T-helper 1 cell treated with Interleukin-12 subunit alpha and Interleukin-12 subunit beta and Interleukin-4 antibody, amounts not matched to agents 30 μg/mL and 1 μg/mL, for 36 hours (primary cell): Measurements from ENCODE around the gene HSPB1.
A peak's percentile ranks its signal among the peaks of the same experiment; 100 is the strongest.
"Not testable (repeated sequence)": the region's sequence is repeated elsewhere in the genome, so short reads cannot be mapped to it uniquely, and the experiment has no call there.

Source experiments
- H3K27ac Mint-ChIP-seq: one replicate; pipeline ENCODE4 v1.8.0; 2021; ENCODE audit warnings: mild to moderate bottlenecking, mixed read lengths
- H3K27me3 Mint-ChIP-seq: one replicate; pipeline ENCODE4 v1.8.0; 2021; ENCODE audit warnings: low read depth, mixed read lengths
- H3K36me3 Mint-ChIP-seq: one replicate; pipeline ENCODE4 v1.8.0; 2021; ENCODE audit warnings: low read depth, mixed read lengths
- H3K4me1 Mint-ChIP-seq: one replicate; pipeline ENCODE4 v1.8.0; 2021; ENCODE audit warnings: low read depth, mixed read lengths
- H3K4me3 Mint-ChIP-seq: one replicate; pipeline ENCODE4 v1.8.0; 2021; ENCODE audit warnings: mild to moderate bottlenecking, moderate library complexity, mixed read lengths
- H3K9me3 Mint-ChIP-seq: one replicate; pipeline ENCODE4 v1.8.0; 2021; ENCODE audit warnings: mixed read lengths

Gene HSPB1

GRCh38 chr7:76271384-76271783 is 31.1 kb upstream of the HSPB1 start:
- Mint-ChIP-seq H3K27me3 (peaks cover 32% of the 10 kb centered on the region), H3K4me1 (peaks cover 21% of the 10 kb centered on the region)
- H3K4me3 Mint-ChIP-seq, H3K27ac Mint-ChIP-seq, H3K36me3 Mint-ChIP-seq, H3K9me3 Mint-ChIP-seq: not testable (repeated sequence)

GRCh38 chr7:76272142-76272541 is 30.3 kb upstream of the HSPB1 start:
- no peak overlapping the region for H3K27ac Mint-ChIP-seq
- no peaks in the 10 kb centered on the region for H3K36me3 Mint-ChIP-seq
- H3K9me3 Mint-ChIP-seq = no peaks in the 10 kb centered on the region
- peaks cover 21% of the 10 kb centered on the region for H3K4me1 Mint-ChIP-seq
- no peak overlapping the region for H3K4me3 Mint-ChIP-seq
- peaks cover 30% of the 10 kb centered on the region for H3K27me3 Mint-ChIP-seq

- Mint-ChIP-seq H3K36me3 (no peaks in the 10 kb centered on the region), H3K4me1 (peaks cover 19% of the 10 kb centered on the region), H3K4me3 (peak overlapping the region; percentile 38), H3K27me3 (peaks cover 25% of the 10 kb centered on the region), H3K27ac (peak overlapping the region; percentile 56), H3K9me3 (no peaks in the 10 kb centered on the region)
Observed at GRCh38 chr7:76272851-76273497, 29.5 kb upstream of the HSPB1 start.

- Mint-ChIP-seq H3K36me3 (no peaks in the 10 kb centered on the region), H3K4me3 (peak overlapping the region; percentile 57), H3K4me1 (peaks cover 16% of the 10 kb centered on the region), H3K27me3 (peaks cover 21% of the 10 kb centered on the region), H3K9me3 (no peaks in the 10 kb centered on the region), H3K27ac (peak overlapping the region; percentile 32)
Observed at GRCh38 chr7:76273503-76273902, 29.0 kb upstream of the HSPB1 start.

- Mint-ChIP-seq H3K4me1 (peaks cover 13% of the 10 kb centered on the region), H3K36me3 (no peaks in the 10 kb centered on the region), H3K27me3 (peaks cover 41% of the 10 kb centered on the region), H3K4me3 (no peak overlapping the region), H3K27ac (no peak overlapping the region), H3K9me3 (no peaks in the 10 kb centered on the region)
Observed at GRCh38 chr7:76278540-76278939, 23.9 kb upstream of the HSPB1 start.

GRCh38 chr7:76280408-76280807 is 22.1 kb upstream of the HSPB1 start:
- Mint-ChIP-seq H3K27ac (no peak overlapping the region), H3K9me3 (no peaks in the 10 kb centered on the region), H3K4me1 (peaks cover 8% of the 10 kb centered on the region), H3K4me3 (no peak overlapping the region), H3K27me3 (peaks cover 58% of the 10 kb centered on the region), H3K36me3 (no peaks in the 10 kb centered on the region)

GRCh38 chr7:76281006-76281705 is 21.3 kb upstream of the HSPB1 start:
- H3K4me3 Mint-ChIP-seq = peak overlapping the region; percentile 52
- H3K27me3 Mint-ChIP-seq = peaks cover 61% of the 10 kb centered on the region
- H3K27ac Mint-ChIP-seq = no peak overlapping the region
- no peaks in the 10 kb centered on the region for H3K36me3 Mint-ChIP-seq
- H3K4me1 Mint-ChIP-seq = peaks cover 8% of the 10 kb centered on the region
- H3K9me3 Mint-ChIP-seq = no peaks in the 10 kb centered on the region

GRCh38 chr7:76281706-76282343 is 20.6 kb upstream of the HSPB1 start:
- Mint-ChIP-seq H3K27ac (no peak overlapping the region), H3K4me3 (peak overlapping the region; percentile 76), H3K27me3 (peaks cover 63% of the 10 kb centered on the region), H3K4me1 (peaks cover 8% of the 10 kb centered on the region), H3K9me3 (no peaks in the 10 kb centered on the region), H3K36me3 (no peaks in the 10 kb centered on the region)

- H3K27ac Mint-ChIP-seq = no peak overlapping the region
- H3K4me3 Mint-ChIP-seq = peak overlapping the region; percentile 76
- peaks cover 8% of the 10 kb centered on the region for H3K4me1 Mint-ChIP-seq
- H3K27me3 Mint-ChIP-seq = peaks cover 62% of the 10 kb centered on the region
- H3K36me3 Mint-ChIP-seq = no peaks in the 10 kb centered on the region
- no peaks in the 10 kb centered on the region for H3K9me3 Mint-ChIP-seq
Observed at GRCh38 chr7:76282344-76283253, 19.9 kb upstream of the HSPB1 start.

GRCh38 chr7:76283254-76284159 is 19.0 kb upstream of the HSPB1 start:
- Mint-ChIP-seq H3K4me1 (peaks cover 8% of the 10 kb centered on the region), H3K9me3 (no peaks in the 10 kb centered on the region), H3K27ac (no peak overlapping the region), H3K4me3 (peak overlapping the region; percentile 65), H3K27me3 (peaks cover 61% of the 10 kb centered on the region), H3K36me3 (no peaks in the 10 kb centered on the region)

GRCh38 chr7:76285604-76286374 is 16.7 kb upstream of the HSPB1 start:
- Mint-ChIP-seq H3K27ac (no peak overlapping the region), H3K36me3 (no peaks in the 10 kb centered on the region), H3K4me1 (peaks cover 10% of the 10 kb centered on the region), H3K9me3 (no peaks in the 10 kb centered on the region), H3K4me3 (no peak overlapping the region), H3K27me3 (peaks cover 44% of the 10 kb centered on the region)

- Mint-ChIP-seq H3K27ac (no peak overlapping the region), H3K27me3 (peaks cover 36% of the 10 kb centered on the region), H3K4me3 (no peak overlapping the region), H3K9me3 (no peaks in the 10 kb centered on the region), H3K4me1 (peaks cover 11% of the 10 kb centered on the region), H3K36me3 (no peaks in the 10 kb centered on the region)
Observed at GRCh38 chr7:76286842-76287403, 15.6 kb upstream of the HSPB1 start.

- peaks cover 10% of the 10 kb centered on the region for H3K27me3 Mint-ChIP-seq
- not testable (repeated sequence) for H3K4me1 Mint-ChIP-seq, H3K4me3 Mint-ChIP-seq, H3K27ac Mint-ChIP-seq, H3K9me3 Mint-ChIP-seq, H3K36me3 Mint-ChIP-seq
Observed at GRCh38 chr7:76290847-76291350, 11.6 kb upstream of the HSPB1 start.
